WTC11 (cell line): Measurements from ENCODE around the gene LGALS7. TPM values are rescaled to one million over a fixed set of nuclear protein-coding genes. Genes with fewer than 3 reads are reported as not detected.

ENCODE experiments used
- ATAC-seq: fragments of 200-7000 bp; cut with Tn5 transposase; 2 replicates; pipeline ENCODE4 v1.10.0; 2021; ENCODE audit warnings: mild to moderate bottlenecking, moderate library complexity
- CTCF ChIA-PET: fragments of 300-600 bp; sonication (Branson Sonifier 250); formaldehyde crosslinking; loops from one replicate; lab custom pipeline; 2021; ENCODE audit warnings: antibody characterized with exemption; lab: Charles Lee
- POLR2A ChIA-PET: fragments of 350-600 bp; sonication (Branson Sonifier 250); formaldehyde crosslinking; loops from one replicate; lab custom pipeline; 2021; ENCODE audit warnings: antibody characterized with exemption; lab: Charles Lee
- DNase-seq: peaks from one replicate; pipeline ENCODE4 v3.0.0; 2021; ENCODE audit warnings: low spot score
- H3K27ac Mint-ChIP-seq: 2 replicates; pipeline ENCODE4 v1.8.0; 2021; ENCODE audit warnings: mixed read lengths
- H3K27me3 Mint-ChIP-seq: 2 replicates; pipeline ENCODE4 v1.8.0; 2021; ENCODE audit warnings: low read depth, mild to moderate bottlenecking, moderate library complexity, mixed read lengths
- H3K36me3 Mint-ChIP-seq: 2 replicates; pipeline ENCODE4 v1.8.0; 2021; ENCODE audit warnings: mixed read lengths
- H3K4me1 Mint-ChIP-seq: 2 replicates; pipeline ENCODE4 v1.8.0; 2022; ENCODE audit warnings: mixed read lengths
- H3K4me3 Mint-ChIP-seq: 2 replicates; pipeline ENCODE4 v1.8.0; 2021; ENCODE audit warnings: mild to moderate bottlenecking, moderate library complexity, mixed read lengths
- H3K9me3 Mint-ChIP-seq: 2 replicates; pipeline ENCODE4 v1.8.0; 2021; ENCODE audit warnings: mixed read lengths
- ATF1 ChIP-seq: sonication (generic); formaldehyde crosslinking; IDR thresholded peaks from 2 replicates; pipeline ENCODE4 v1.8.1; 2023; ENCODE audit warnings: mild to moderate bottlenecking, moderate library complexity, missing genetic modification reagents
- ESRRA ChIP-seq: sonication (generic); formaldehyde crosslinking; IDR thresholded peaks from 2 replicates; pipeline ENCODE4 v1.8.1; 2022; ENCODE audit warnings: mild to moderate bottlenecking, missing genetic modification reagents, borderline replicate concordance
- ETV6 ChIP-seq: sonication (generic); formaldehyde crosslinking; IDR thresholded peaks from 2 replicates; pipeline ENCODE4 v1.8.1; 2022; ENCODE audit warnings: mild to moderate bottlenecking, missing genetic modification reagents
- JUN ChIP-seq: sonication (generic); formaldehyde crosslinking; IDR thresholded peaks from 2 replicates; pipeline ENCODE4 v1.8.0; 2023; ENCODE audit warnings: mild to moderate bottlenecking, missing genetic modification reagents
- NFYB ChIP-seq: sonication (generic); formaldehyde crosslinking; conservative IDR thresholded peaks from 2 replicates; pipeline ENCODE4 v1.8.0; 2022; ENCODE audit warnings: low read depth, missing genetic modification reagents
- NR3C1 ChIP-seq: sonication (generic); formaldehyde crosslinking; conservative IDR thresholded peaks from 2 replicates; pipeline ENCODE4 v1.8.1; 2023; ENCODE audit warnings: low read depth, mild to moderate bottlenecking, missing genetic modification reagents
- PRRX2 ChIP-seq: fragments of 250-450 bp; sonication (Bioruptor Pico); IDR thresholded peaks from 2 replicates; pipeline ENCODE4 v1.8.0; 2021; ENCODE audit warnings: mild to moderate bottlenecking
- RORB ChIP-seq: fragments of 250-450 bp; sonication (Bioruptor Pico); IDR thresholded peaks from 2 replicates; pipeline ENCODE4 v1.9.0; 2021; ENCODE audit warnings: mild to moderate bottlenecking
- SMAD3 ChIP-seq: sonication (generic); formaldehyde crosslinking; IDR thresholded peaks from 2 replicates; pipeline ENCODE4 v1.8.0; 2022; ENCODE audit warnings: missing genetic modification reagents, mild to moderate bottlenecking, borderline replicate concordance
- TCF7 ChIP-seq: sonication (generic); formaldehyde crosslinking; IDR thresholded peaks from 2 replicates; pipeline ENCODE4 v1.8.0; 2022; ENCODE audit warnings: mild to moderate bottlenecking, low read depth, missing genetic modification reagents, moderate library complexity
- TP53 ChIP-seq: sonication (generic); formaldehyde crosslinking; IDR thresholded peaks from 2 replicates; pipeline ENCODE4 v1.8.1; 2023; ENCODE audit warnings: mild to moderate bottlenecking, missing genetic modification reagents
- ZBTB21 ChIP-seq: sonication (generic); formaldehyde crosslinking; IDR thresholded peaks from 2 replicates; pipeline ENCODE4 v1.8.1; 2023; ENCODE audit warnings: mild to moderate bottlenecking, missing genetic modification reagents, borderline replicate concordance
- ZNF121 ChIP-seq: sonication (generic); formaldehyde crosslinking; IDR thresholded peaks from 2 replicates; pipeline ENCODE4 v1.8.0; 2023; ENCODE audit warnings: missing genetic modification reagents
- ZNF219 ChIP-seq: sonication (generic); formaldehyde crosslinking; IDR thresholded peaks from 2 replicates; pipeline ENCODE4 v1.8.0; 2023; ENCODE audit warnings: missing genetic modification reagents, mild to moderate bottlenecking, borderline replicate concordance
- ZNF263 ChIP-seq: sonication (generic); formaldehyde crosslinking; IDR thresholded peaks from 2 replicates; pipeline ENCODE4 v1.8.1; 2022; ENCODE audit warnings: low read depth, mild to moderate bottlenecking, moderate library complexity, missing genetic modification reagents
- ZNF317 ChIP-seq: sonication (generic); formaldehyde crosslinking; IDR thresholded peaks from 2 replicates; pipeline ENCODE4 v1.8.1; 2023; ENCODE audit warnings: low read depth, mild to moderate bottlenecking, moderate library complexity, missing genetic modification reagents, borderline replicate concordance
- ZNF416 ChIP-seq: fragments of 250-450 bp; sonication (Bioruptor Pico); IDR thresholded peaks from 2 replicates; pipeline ENCODE4 v1.9.0; 2021; ENCODE audit warnings: mild to moderate bottlenecking, inconsistent platforms
- total RNA-seq: library from RNA; stranded (reverse); gene quantifications from 3 replicates; pipeline ENCODE4 v1.2.3, GENCODE V29; 2021
- TF ChIP-seq, protein P1 (sequence below): sonication (generic); formaldehyde crosslinking; IDR thresholded peaks from 2 replicates; pipeline ENCODE4 v1.8.0; 2022; ENCODE audit warnings: mild to moderate bottlenecking, missing genetic modification reagents
- TF ChIP-seq, protein P2 (sequence below): sonication (generic); formaldehyde crosslinking; IDR thresholded peaks from 2 replicates; pipeline ENCODE4 v1.8.1; 2023; ENCODE audit warnings: mild to moderate bottlenecking, missing genetic modification reagents, moderate library complexity
- TF ChIP-seq, protein P3 (sequence below): sonication (generic); formaldehyde crosslinking; IDR thresholded peaks from 2 replicates; pipeline ENCODE4 v1.8.1; 2023; ENCODE audit warnings: mild to moderate bottlenecking, missing genetic modification reagents
- TF ChIP-seq, protein P4 (sequence below): fragments of 250-450 bp; sonication (Bioruptor Pico); IDR thresholded peaks from 2 replicates; pipeline ENCODE4 v1.9.0; 2021; ENCODE audit warnings: moderate library complexity, mild to moderate bottlenecking, inconsistent platforms, borderline replicate concordance
- TF ChIP-seq, protein P5 (sequence below): sonication (generic); formaldehyde crosslinking; IDR thresholded peaks from 2 replicates; pipeline ENCODE4 v1.8.1; 2022; ENCODE audit warnings: low read depth, missing genetic modification reagents, borderline replicate concordance
- TF ChIP-seq, protein P6 (sequence below): sonication (generic); formaldehyde crosslinking; IDR thresholded peaks from 2 replicates; pipeline ENCODE4 v1.8.1; 2023; ENCODE audit warnings: mild to moderate bottlenecking, missing genetic modification reagents, moderate library complexity
- TF ChIP-seq, protein P7 (sequence below): fragments of 250-450 bp; sonication (Bioruptor Pico); conservative IDR thresholded peaks from 2 replicates; pipeline ENCODE4 v1.9.0; 2021; ENCODE audit warnings: mild to moderate bottlenecking

LGALS7 gene
- total RNA-seq, 1 experiment from 2014 or later: 2.3 TPM

DNA sequence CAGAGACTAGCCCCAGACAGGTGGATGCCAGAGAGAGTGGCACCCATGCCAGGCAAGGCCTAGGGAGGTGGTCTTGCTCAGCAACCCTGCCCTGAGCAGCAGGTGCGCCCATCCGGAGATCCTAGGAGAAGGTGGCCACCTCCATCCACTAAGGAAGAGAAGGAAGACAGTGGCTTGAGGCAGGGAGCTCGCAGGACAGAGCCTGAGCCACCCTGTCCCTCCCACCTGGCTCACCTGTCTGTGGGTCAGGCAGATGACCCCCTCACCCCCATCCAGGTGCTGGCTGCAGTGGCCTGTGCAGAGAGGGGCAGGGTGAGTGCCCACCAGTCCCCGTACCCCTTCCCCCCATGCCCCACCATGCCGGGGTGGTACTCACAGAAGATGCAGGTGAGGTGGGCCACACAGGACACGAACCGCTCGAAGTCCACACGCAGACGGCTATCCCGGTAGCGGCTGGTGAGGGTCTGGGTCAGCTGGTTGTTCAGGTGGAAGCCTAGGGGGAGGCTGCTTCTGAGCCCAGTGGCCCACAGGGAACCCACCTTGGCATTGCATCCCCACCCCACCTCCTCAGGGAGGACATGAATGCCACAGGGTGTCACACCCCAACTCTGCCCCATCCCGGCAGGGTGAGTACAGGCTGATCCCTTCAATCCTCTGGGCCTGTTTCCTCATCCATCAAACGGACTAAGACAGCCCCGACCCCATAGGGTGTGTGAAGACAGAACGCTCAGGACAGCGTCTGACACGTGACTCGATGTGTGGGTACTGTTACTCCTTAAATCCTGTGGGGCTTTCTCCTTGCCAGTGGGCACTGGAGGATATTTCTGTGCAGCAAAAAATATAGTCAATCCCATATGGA is 42.4 kb downstream of the LGALS7 start:
- DNase-seq: no peak
- TF ChIP-seq ZNF219 (CRISPR knock-in tag) (no peak), TCF7 (no peak), ESRRA (CRISPR knock-in tag) (no peak), ETV6 (CRISPR knock-in tag) (no peak), ZNF263 (CRISPR knock-in tag) (no peak), TP53 (CRISPR knock-in tag) (no peak), SMAD3 (no peak), NFYB (CRISPR knock-in tag) (no peak), ZNF416 (no peak)
- TF ChIP-seq, protein P1, sequence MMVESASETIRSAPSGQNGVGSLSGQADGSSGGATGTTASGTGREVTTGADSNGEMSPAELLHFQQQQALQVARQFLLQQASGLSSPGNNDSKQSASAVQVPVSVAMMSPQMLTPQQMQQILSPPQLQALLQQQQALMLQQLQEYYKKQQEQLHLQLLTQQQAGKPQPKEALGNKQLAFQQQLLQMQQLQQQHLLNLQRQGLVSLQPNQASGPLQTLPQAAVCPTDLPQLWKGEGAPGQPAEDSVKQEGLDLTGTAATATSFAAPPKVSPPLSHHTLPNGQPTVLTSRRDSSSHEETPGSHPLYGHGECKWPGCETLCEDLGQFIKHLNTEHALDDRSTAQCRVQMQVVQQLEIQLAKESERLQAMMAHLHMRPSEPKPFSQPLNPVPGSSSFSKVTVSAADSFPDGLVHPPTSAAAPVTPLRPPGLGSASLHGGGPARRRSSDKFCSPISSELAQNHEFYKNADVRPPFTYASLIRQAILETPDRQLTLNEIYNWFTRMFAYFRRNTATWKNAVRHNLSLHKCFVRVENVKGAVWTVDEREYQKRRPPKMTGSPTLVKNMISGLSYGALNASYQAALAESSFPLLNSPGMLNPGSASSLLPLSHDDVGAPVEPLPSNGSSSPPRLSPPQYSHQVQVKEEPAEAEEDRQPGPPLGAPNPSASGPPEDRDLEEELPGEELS: no peak
- TF ChIP-seq, protein P2, sequence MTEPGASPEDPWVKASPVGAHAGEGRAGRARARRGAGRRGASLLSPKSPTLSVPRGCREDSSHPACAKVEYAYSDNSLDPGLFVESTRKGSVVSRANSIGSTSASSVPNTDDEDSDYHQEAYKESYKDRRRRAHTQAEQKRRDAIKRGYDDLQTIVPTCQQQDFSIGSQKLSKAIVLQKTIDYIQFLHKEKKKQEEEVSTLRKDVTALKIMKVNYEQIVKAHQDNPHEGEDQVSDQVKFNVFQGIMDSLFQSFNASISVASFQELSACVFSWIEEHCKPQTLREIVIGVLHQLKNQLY: no peak
- TF ChIP-seq, protein P3, sequence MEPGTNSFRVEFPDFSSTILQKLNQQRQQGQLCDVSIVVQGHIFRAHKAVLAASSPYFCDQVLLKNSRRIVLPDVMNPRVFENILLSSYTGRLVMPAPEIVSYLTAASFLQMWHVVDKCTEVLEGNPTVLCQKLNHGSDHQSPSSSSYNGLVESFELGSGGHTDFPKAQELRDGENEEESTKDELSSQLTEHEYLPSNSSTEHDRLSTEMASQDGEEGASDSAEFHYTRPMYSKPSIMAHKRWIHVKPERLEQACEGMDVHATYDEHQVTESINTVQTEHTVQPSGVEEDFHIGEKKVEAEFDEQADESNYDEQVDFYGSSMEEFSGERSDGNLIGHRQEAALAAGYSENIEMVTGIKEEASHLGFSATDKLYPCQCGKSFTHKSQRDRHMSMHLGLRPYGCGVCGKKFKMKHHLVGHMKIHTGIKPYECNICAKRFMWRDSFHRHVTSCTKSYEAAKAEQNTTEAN (CRISPR knock-in tag): no peak
- TF ChIP-seq, protein P4, sequence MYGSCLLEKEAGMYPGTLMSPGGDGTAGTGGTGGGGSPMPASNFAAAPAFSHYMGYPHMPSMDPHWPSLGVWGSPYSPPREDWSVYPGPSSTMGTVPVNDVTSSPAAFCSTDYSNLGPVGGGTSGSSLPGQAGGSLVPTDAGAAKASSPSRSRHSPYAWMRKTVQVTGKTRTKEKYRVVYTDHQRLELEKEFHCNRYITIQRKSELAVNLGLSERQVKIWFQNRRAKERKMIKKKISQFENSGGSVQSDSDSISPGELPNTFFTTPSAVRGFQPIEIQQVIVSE (CRISPR knock-in tag): no peak
- TF ChIP-seq, protein P5, sequence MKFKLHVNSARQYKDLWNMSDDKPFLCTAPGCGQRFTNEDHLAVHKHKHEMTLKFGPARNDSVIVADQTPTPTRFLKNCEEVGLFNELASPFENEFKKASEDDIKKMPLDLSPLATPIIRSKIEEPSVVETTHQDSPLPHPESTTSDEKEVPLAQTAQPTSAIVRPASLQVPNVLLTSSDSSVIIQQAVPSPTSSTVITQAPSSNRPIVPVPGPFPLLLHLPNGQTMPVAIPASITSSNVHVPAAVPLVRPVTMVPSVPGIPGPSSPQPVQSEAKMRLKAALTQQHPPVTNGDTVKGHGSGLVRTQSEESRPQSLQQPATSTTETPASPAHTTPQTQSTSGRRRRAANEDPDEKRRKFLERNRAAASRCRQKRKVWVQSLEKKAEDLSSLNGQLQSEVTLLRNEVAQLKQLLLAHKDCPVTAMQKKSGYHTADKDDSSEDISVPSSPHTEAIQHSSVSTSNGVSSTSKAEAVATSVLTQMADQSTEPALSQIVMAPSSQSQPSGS (CRISPR knock-in tag): no peak
- CTCF ChIA-PET: no interaction called here
- H3K36me3 Mint-ChIP-seq: peaks cover 23% of the 10 kb centered on the region
- no peak for ATAC-seq
- no peaks in the 10 kb centered on the region for H3K9me3 Mint-ChIP-seq
- H3K27me3 Mint-ChIP-seq: no peaks in the 10 kb centered on the region
- 0 out of 2 replicates have a peak overlapping the region, but pooled peaks have one; percentile 5 for H3K27ac Mint-ChIP-seq
- POLR2A ChIA-PET: interaction anchor here (0.6 kb wide), 1 partner anchor 29 kb away, joined by 3 read pairs; no protein-coding TSS in a partner anchor
- H3K4me1 Mint-ChIP-seq: peaks cover 7% of the 10 kb centered on the region
- H3K4me3 Mint-ChIP-seq: no peak overlapping the region

DNA sequence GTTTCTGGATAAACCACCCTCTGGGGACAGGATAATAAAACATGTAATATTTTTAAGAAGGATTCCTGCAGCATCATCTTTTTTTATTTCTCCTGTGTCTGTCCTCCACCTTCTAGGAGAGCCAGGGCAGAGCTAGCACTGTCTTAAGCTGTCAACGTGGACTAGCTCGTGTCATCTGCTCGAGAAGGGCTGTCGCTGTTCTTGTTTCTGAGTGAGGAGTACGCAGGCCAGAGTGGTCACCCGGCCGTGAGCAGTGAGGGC is 42.9 kb downstream of the LGALS7 start:
- H3K27ac Mint-ChIP-seq: no peak overlapping the region
- H3K4me1 Mint-ChIP-seq: peaks cover 7% of the 10 kb centered on the region
- H3K4me3 Mint-ChIP-seq: no peak overlapping the region
- POLR2A ChIA-PET: no interaction called here
- peaks cover 26% of the 10 kb centered on the region for H3K36me3 Mint-ChIP-seq
- CTCF ChIA-PET: interaction anchor here (0.6 to 0.9 kb wide), 9 partner anchors 11 to 1801 kb away, joined by 3 to 6 read pairs (median 3); partner anchors contain the start of genes FAM98C, MRPS12 and SARS2
- no peaks in the 10 kb centered on the region for H3K9me3 Mint-ChIP-seq
- no peak for DNase-seq
- H3K27me3 Mint-ChIP-seq: no peaks in the 10 kb centered on the region
- ATAC-seq: no peak
- TF ChIP-seq, protein P5 (CRISPR knock-in tag): no peak
- TF ChIP-seq ETV6 (CRISPR knock-in tag) (no peak), RORB (no peak), PRRX2 (CRISPR knock-in tag) (no peak), JUN (CRISPR knock-in tag) (no peak), NR3C1 (CRISPR knock-in tag) (no peak), ZNF121 (CRISPR knock-in tag) (no peak), TCF7 (no peak), ZNF317 (CRISPR knock-in tag) (no peak), ZNF416 (no peak), ZNF219 (CRISPR knock-in tag) (no peak), ZBTB21 (no peak), ATF1 (CRISPR knock-in tag) (no peak)
- TF ChIP-seq, protein P6, sequence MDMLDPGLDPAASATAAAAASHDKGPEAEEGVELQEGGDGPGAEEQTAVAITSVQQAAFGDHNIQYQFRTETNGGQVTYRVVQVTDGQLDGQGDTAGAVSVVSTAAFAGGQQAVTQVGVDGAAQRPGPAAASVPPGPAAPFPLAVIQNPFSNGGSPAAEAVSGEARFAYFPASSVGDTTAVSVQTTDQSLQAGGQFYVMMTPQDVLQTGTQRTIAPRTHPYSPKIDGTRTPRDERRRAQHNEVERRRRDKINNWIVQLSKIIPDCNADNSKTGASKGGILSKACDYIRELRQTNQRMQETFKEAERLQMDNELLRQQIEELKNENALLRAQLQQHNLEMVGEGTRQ: no peak
- TF ChIP-seq, protein P7, sequence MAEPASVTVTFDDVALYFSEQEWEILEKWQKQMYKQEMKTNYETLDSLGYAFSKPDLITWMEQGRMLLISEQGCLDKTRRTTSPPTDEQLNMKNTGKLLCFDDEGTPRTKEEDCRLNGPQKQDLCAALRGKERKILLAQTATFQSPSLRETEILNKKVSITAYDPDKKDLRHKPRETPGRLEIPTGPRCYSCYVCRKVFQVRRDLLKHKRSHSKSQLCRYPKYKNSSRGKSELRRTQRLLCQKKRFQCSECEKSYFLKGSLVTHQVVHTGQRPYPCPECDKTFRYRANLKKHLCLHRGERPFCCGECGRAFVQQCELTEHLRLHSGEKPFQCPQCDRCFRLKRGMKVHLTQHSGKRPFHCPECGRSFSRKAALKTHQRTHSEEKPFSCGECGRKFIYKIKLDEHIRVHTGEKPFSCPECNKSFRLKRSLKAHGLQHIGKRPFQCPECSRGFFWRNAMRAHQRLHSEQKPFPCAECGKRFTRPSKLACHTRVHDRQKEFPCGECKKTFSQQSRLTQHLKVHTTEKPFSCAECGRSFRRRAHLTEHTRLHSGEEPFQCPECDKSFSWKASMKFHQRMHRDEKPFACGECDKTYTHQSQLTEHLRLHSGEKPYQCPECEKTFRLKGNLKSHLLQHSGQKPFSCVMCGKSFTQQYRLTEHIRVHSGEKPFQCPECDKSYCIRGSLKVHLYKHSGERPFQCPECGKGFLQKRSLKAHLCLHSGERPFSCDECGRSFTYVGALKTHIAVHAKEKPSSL (CRISPR knock-in tag): no peak
